BE2C (cell line): ENCODE data around the gene TRIM65.
"Not testable (repeated sequence)": the region's sequence is repeated elsewhere in the genome, so short reads cannot be mapped to it uniquely, and the experiment has no call there.

Experiments used
- DNase-seq: peaks from one replicate; pipeline ENCODE4 v3.0.0-alpha.2; 2020
- H3K27me3 ChIP-seq: fragments of 250-450 bp; sonication (Bioruptor Pico); 2 replicates; pipeline ENCODE4 v1.5.1; 2020; ENCODE audit warnings: mild to moderate bottlenecking
- H3K36me3 ChIP-seq: fragments of 250-450 bp; sonication (Bioruptor Pico); 2 replicates; pipeline ENCODE4 v1.5.1; 2020; ENCODE audit warnings: mild to moderate bottlenecking
- H3K4me1 ChIP-seq: fragments of 250-450 bp; sonication (Bioruptor Pico); 2 replicates; pipeline ENCODE4 v1.5.1; 2020
- H3K4me3 ChIP-seq: 2 replicates; pipeline ENCODE4 v1.5.1; 2011; ENCODE audit warnings: low read depth, low read length
- H3K9me3 ChIP-seq: fragments of 250-450 bp; sonication (Bioruptor Pico); 2 replicates; pipeline ENCODE4 v1.5.1; 2020
- TF ChIP-seq, protein P1 (sequence below): IDR thresholded peaks from 2 replicates; pipeline ENCODE4 v1.5.1; 2012; ENCODE audit warnings: mild to moderate bottlenecking, low read depth, low read length

TRIM65 gene

GRCh38 chr17:75891022-75891604, 5.6 kb downstream of the TRIM65 start:
- Histone ChIP-seq H3K36me3 (peaks cover 20% of the 10 kb centered on the region), H3K4me1 (peaks cover 5% of the 10 kb centered on the region; the same call in 1 of the 2 replicates), H3K9me3 (no peaks in the 10 kb centered on the region), H3K4me3 (no peak overlapping the region), H3K27me3 (no peaks in the 10 kb centered on the region)
- no peak for DNase-seq
- TF ChIP-seq, protein P1, sequence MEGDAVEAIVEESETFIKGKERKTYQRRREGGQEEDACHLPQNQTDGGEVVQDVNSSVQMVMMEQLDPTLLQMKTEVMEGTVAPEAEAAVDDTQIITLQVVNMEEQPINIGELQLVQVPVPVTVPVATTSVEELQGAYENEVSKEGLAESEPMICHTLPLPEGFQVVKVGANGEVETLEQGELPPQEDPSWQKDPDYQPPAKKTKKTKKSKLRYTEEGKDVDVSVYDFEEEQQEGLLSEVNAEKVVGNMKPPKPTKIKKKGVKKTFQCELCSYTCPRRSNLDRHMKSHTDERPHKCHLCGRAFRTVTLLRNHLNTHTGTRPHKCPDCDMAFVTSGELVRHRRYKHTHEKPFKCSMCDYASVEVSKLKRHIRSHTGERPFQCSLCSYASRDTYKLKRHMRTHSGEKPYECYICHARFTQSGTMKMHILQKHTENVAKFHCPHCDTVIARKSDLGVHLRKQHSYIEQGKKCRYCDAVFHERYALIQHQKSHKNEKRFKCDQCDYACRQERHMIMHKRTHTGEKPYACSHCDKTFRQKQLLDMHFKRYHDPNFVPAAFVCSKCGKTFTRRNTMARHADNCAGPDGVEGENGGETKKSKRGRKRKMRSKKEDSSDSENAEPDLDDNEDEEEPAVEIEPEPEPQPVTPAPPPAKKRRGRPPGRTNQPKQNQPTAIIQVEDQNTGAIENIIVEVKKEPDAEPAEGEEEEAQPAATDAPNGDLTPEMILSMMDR = no peak

DNA sequence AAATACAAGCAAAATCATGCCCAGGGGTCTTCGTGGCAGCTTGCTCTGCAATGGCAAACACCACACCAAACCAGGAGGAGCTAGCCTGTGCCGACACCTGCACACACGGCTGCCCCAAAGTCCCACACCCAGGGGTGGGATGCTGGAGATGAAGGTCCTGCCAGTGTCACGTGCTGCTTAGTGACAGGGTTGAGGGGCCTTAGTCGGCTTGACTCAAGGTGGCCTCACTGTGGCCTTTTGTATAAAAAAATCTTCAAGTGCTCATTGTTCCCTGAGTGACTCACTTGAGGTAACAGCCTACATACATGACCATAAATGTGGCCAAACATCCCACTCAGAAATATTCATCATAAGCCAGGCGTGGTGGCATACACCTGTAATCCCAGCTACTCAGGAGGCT, 7.3 kb downstream of the TRIM65 start:
- no peaks in the 10 kb centered on the region for H3K27me3 ChIP-seq
- no peak overlapping the region for H3K4me3 ChIP-seq
- DNase-seq = no peak
- H3K4me1 ChIP-seq = 0 out of 2 replicates have a peak, but pooled peaks cover 3% of the 10 kb centered on the region
- TF ChIP-seq, protein P1 = no peak
- peaks cover 20% of the 10 kb centered on the region for H3K36me3 ChIP-seq
- H3K9me3 ChIP-seq = no peaks in the 10 kb centered on the region

DNA sequence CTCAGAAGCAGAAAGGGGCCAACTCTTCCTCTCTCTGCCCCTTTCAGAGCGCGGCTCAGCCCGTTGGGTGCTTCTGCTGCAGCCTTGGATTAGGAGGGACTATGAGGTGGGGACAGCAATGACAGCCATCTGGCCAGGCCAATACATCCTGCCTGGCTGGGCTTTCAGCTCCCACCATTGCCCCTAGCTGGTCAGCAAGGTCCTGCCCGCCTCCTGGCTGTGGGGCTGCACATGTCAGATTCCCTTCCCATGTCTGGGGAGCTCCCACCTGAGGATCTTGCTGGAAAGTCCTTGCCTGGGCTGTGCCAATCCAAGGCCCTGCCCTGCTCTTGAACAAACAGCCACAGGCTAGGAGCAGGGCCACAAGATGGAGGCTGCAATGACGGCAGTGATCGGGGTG, 8.3 kb downstream of the TRIM65 start:
- Histone ChIP-seq H3K36me3 (peaks cover 18% of the 10 kb centered on the region), H3K9me3 (no peaks in the 10 kb centered on the region), H3K4me1 (0 out of 2 replicates have a peak, but pooled peaks cover 3% of the 10 kb centered on the region), H3K4me3 (no peak overlapping the region), H3K27me3 (no peaks in the 10 kb centered on the region)
- TF ChIP-seq, protein P1 = no peak
- no peak for DNase-seq

DNA sequence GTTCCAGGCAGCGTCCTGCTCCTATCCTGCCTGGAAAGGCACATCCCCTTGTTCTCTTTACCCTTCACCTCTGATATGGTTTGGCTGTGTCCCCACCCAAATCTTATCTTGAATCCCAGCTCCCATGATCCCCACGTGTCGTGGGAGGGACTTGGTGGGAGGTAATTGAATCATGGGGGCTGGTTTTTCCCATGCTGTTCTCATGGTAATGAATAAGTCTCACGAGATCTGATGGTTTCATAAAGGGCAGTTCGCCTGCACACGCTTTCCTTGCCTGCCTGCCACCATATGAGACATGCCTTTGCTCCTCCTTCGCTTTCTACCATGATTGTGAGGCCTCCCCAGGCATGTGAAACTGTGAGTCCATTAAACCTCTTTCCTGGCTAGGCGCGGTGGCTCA, 10.9 kb downstream of the TRIM65 start:
- H3K36me3 ChIP-seq, DNase-seq, H3K27me3 ChIP-seq: not testable (repeated sequence)

DNA sequence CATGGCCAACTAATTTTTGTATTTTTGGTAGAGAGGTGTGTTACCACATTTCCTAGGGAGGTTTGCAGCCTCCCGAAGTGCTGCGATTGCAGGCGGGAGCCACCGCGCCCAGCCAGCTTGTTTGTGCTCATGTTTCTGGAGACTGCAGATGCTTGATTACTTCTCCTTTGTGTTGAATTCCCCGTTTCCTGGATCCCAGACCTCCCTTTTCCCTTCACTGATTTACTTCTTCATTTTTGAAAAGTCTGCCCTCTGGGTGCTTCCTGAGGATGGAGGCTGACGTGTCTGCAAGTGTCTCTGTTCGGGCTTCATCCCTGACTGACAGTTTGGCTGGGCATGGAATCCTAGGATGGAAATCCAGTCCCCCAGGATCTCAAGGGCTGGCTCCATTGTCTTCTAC, 11.3 kb downstream of the TRIM65 start:
- H3K9me3 ChIP-seq = no peaks in the 10 kb centered on the region
- 0 out of 2 replicates have a peak, but pooled peaks cover 3% of the 10 kb centered on the region for H3K4me1 ChIP-seq
- H3K27me3 ChIP-seq = no peaks in the 10 kb centered on the region
- no peak overlapping the region for H3K4me3 ChIP-seq
- TF ChIP-seq, protein P1 = no peak
- DNase-seq = no peak
- no peaks in the 10 kb centered on the region; the same call in 1 of the 2 replicates for H3K36me3 ChIP-seq

More for the DNA sequence above, 10.9 kb downstream of the TRIM65 start:
- not testable (repeated sequence) for H3K9me3 ChIP-seq, H3K4me1 ChIP-seq, H3K4me3 ChIP-seq

- H3K36me3 ChIP-seq = no peaks in the 10 kb centered on the region
- H3K4me1 ChIP-seq = peaks cover 4% of the 10 kb centered on the region
- no peaks in the 10 kb centered on the region for H3K9me3 ChIP-seq
- H3K4me3 ChIP-seq = no peak overlapping the region
- peaks cover 15% of the 10 kb centered on the region for H3K27me3 ChIP-seq
- no peak for DNase-seq
- TF ChIP-seq, protein P1 = no peak
These were observed 14.9 kb downstream of the TRIM65 start for GRCh38 chr17:75881678-75882454.
